ENCODE results near the gene PMAIP1.

Gene PMAIP1

DNA sequence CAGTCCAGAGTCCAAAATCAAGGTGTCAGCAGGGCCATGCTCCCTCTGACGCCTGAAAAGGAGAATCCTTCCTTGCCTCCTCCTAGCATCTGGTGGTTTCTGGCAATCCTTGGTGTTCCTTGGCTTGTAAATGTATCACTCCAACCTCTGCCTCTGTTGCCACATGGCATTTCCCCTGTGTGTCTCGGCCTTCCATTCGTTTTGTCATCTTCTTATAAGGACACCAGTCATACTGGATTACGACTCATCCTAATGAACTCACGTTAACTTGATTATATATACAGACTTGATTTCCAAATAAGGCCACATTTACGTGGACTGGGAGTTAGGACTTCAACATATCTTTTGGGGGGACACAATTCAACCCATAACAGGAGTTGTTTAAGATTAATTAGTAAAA lies 15.8 kb downstream of the PMAIP1 start:
- DNase-seq = no peak

DNA sequence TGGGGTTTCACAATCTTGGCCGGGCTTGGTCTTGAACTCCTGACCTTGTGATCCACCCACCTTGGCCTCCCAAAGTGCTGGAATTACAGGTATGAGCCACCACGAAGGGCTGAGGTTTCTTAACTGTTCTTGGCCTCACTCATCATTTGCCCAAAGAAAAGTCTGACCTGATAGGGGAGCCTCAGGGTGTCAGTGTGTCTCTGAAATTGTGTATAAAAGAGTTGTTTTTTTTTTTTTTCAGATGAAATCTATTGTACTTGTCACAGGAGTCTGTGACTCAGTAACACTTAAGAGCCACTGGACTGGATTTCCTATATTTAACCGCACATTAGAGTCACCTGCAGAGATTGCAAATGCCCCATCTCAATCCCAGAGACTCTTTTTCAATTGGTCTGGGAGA lies 16.9 kb downstream of the PMAIP1 start:
- no peak for DNase-seq

DNA sequence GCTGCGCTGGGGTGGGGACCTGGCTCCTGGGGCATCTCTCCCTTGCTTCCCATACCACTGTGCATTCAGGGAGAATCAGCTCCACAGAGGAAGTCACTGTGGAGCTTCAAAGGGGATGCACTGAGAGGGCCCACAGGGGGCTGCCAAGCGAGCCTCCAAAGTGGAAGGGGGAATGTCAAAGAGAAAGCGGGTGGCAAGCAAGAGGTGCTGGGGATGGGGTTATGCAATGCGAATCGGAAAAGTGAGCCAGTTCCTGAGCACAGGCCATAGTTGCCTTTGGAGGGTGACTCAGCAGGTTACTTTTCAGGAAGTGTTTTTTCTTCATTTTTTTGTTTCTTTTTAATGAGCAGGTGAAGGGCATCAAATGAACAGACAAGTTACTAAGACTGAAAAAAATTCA lies 17.6 kb downstream of the PMAIP1 start:
- no peak for DNase-seq

DNA sequence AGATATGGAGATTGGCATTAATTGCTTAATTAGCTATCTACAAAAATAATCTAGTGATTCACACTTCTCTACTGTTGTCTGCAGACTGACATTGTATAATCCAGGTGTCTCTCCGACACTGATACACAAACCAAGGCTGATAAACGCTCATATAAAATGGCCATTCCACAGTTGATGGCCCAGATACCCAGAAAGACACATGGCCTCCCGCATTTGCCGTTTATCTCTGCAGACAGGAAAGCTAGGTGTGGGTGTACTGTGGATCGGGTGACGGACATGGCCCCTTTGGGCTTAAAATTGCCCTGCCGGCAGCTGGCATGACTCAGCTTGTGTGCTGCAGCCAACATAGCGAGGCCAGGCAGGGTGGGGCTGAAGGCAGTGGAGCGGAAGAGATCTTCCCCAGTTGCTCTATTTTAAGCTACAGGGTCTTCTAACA lies 18.5 kb downstream of the PMAIP1 start:
- no peak for DNase-seq

DNA sequence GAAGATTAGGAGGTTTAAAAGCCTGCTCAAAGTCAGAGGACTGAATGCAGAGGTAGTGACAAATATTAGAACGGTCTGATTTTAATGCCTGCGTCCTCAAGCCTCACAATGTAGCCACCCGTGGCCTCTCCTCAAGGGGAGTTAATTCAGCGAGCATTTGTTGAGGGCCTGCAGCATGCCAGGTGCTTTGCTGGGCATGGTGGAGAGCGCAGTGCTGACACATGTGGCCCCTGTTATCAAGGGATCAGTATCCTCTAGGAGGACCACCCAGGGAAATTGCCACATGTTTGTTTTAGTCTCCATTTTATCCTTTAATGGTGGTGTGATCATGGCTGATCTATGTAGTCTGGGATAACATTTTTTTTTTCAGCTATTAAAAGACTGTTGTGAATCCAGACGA lies 19.2 kb downstream of the PMAIP1 start:
- DNase-seq = no peak

DNA sequence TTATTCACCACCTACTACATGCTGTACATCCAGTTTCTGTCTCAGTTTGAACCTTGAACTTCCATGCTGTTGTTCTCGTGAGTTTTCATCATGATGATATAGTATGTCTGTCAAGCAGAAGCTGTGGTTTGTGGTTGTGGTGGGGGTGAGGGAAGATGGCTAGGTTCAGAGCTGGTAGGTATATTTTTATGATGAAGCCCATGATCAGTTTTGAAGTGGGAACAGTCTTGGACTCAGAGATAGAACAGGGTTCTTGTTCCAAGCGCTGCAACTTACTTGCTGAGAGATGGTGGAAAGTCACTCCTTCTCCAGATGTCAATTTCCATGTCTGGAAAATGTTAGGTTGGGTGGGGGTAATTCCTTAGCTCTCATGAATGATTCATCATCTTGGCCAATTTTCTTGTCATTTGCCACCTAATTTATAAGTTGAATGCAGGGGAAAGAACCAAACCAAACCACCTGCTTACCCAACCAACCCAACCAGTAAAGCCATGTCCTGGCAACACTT lies 21.6 kb downstream of the PMAIP1 start:
- DNase-seq = peak; percentile 8

DNA sequence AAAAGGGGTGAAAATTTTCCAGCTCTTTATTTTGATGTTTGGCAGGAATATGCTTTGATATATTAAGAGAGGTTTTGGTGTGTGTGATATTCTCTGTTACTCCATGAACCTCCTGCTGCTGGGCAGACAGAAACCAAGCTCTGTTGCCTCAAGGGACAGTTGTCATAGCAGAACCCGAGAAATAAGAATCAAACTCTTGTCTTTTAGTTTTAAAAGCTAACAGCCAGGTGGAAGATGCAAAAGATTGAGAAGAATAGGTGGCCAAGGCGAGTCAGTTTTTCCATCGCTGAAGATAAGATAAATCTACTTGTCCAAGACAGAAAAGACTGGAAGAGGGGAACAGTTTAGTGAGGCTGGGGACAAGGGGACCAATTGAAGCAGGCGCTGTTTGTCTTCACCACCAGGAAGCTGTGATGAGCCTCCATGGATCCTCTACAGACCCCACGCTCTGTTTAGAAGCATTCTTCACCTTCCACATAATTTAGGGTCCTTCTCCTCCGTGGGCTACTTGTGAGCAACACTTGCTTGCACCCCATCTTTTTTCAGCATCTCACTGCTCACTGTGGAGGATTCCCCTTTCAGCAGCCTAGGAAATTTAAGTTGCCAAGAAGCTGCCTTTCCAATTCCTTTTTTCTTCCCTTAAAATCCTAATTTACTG lies 23.9 kb downstream of the PMAIP1 start:
- no peak for DNase-seq

DNA sequence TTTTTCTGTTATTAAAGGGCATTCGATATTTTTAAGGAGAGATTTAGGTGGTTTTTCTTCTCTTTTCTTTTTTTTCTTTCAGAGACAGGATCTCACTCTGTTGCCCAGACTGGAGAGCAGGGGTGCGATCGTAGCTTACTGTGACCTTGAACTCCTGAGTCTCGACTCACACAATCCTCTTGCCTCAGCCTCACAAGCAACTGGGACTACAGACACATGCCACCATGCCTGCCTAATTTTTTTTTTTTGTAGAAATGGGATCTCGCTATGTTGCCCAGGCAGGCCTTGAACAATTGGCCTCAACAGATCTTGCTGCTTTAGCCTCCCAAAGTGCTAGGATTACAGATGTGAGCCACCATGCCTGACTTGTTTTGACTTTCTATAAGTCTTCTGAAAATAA lies 26.3 kb downstream of the PMAIP1 start:
- no peak for DNase-seq

DNA sequence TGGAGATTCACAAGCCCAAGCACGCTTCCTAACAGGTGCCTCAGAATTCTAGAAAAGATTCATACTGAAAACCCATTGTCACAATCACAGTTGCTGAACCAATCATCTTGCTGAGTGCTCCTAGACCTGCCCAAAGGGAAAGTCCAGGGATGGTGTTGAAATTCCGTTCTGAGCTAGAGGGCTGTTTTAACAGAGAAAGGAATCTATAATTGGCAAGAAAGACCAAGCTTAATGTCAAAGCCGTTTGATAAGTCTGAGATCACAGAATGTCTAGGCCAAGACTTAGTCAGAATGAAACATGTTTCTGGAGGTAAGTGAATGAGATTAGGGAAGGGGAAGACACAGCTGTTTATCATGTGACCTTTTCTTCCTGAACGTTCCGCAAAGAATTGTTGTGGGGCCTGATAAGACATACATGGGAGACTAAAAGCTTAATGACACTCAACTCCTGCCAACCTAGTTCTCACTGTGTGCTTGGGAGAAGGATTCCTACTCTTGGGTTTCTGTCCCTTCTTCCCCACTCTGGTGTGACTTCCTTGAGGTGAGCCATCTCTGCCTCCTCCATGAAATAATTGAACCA lies 27.5 kb downstream of the PMAIP1 start:
- no peak for DNase-seq

DNA sequence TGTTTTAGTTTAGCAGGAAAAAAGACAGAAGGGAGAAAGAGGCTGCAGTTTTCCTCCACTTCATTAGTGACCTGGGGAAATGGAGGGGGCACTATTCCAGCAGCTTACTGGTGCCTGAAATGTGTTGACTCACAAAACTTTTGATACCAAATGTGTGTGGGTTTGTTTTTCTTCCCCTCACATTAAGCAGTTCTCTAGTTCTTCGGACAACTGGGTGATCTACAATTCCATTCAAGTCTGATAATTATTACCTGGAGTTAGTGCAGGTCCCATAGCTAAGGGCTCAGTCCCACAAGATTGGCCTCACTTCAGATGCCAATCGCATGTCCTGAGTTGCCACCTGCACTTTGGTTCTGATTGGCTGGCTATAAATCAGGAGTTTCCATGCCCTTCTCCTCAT lies 28.4 kb downstream of the PMAIP1 start:
- no peak for DNase-seq

DNA sequence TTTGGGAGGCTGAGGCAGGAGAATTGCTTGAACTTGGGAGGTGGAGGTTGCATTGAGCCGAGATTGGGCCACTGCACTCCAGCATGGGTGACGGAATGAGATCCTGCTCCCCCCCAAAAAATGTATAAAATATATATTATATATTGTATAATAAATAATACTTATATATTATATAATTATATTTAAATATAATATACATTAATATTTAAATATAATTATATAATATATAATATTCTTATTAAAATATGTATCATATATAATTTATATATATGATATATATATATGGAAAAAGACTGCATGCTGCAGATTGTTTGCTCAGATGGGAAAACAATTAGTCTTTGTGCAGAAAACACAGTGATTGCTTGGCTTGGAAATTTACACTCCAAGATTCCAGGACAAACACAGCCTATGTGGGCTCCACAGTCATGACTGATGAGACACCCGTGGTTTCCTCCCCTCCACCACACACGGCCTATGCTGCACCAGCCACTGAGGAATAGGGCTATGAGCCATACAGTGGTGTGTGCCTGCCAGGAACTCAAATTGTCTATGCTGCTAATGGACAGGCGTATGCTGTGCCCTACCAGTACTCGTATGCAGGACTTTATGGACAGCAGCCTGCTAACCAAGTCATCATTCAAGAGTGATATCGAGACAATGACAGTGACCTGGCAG lies 30.0 kb downstream of the PMAIP1 start:
- DNase-seq = no peak

DNA sequence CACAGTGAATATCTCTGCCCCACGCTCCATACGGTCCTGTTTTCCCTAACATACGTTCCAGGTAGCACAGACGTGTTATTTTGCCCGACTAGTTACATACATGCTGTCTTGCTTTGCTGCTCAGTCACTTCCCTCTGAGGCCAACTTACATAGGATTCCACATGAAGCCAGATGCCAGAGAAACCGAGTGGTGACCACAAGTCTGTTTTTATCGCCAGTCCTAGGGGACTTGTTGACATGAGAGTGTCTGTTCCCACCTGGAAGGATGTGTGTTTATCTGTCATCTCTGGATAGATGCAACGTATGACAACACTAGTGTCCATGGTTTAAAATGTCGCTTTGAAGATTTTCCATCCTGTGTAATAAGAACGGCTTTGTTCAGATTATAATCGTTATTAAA lies 32.6 kb downstream of the PMAIP1 start:
- no peak for DNase-seq

DNA sequence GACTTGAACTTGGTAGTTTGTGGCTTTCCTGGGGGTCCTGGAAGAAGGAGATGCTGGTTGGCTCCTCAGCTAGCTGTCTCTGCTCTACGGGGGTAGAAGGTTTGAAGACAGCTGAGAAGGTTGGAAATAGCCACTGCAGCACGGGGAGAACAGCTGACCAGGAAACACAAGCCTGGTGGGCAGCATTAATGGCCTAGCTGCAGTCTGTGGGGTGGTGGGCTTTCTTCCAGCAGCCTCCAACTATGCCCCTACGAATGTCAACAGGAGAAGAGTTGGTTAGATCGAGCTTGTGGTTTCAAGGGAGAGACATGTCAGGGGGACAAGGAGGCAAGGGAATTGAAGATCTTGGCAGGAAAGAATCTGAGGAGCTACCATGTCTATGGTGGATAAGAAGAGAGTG lies 38.9 kb downstream of the PMAIP1 start:
- DNase-seq = no peak

DNA sequence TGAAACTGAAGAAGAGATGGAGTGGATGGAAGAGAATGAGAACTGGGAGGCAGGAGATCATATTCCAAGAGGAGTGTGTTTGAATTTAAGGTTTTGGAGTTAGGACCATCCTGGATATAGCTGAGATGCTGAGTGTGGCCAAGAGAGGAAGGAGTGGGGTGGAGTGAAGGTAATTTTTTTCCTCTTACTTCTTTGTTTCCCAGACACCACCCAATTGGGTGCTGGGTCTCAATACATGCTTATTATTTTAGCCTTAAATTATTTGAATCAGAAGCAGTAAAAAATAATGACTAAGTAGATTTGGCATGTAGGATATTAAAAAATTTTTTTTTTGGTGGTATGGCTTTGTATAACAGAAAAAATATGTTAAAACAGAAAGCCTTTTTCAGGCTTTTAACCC lies 39.3 kb downstream of the PMAIP1 start:
- no peak for DNase-seq

DNA sequence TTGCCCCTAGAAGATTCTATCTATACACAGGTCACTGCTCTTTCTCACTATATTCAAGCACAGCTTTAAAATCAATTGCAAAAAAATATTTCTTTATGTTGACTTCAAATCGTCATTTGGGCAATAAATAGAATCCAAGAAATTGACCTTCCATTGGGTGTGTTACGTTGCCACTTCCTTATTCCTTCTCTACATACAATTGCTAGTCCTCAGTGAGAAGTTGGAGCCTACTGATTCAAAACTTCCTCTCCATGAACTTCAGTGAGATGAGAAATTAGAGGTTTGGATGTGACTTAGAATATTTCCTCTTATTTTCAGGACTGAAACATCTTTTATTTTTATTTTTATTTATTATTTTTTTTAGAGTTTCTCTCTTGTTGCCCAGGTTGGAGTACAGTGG lies 40.3 kb downstream of the PMAIP1 start:
- DNase-seq = no peak

DNA sequence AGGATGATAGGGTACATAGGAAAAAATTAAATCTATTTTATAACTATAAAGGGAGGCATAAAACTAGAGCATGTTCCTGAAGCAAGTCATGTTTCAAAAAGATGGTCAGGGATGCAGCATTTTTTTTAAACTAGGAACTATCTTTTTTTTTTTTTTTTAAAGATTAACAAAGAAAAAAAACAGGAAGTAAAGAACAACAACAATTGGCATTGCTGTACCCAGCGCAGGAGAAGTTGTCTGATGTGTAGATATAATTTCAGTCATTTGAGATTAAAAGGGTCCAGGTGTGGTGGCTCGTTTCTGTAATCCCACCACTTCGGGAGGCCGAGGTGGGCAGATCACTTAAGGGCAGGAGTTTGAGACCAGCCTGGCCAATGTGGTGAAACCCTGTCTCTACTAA lies 41.5 kb downstream of the PMAIP1 start:
- no peak for DNase-seq

DNA sequence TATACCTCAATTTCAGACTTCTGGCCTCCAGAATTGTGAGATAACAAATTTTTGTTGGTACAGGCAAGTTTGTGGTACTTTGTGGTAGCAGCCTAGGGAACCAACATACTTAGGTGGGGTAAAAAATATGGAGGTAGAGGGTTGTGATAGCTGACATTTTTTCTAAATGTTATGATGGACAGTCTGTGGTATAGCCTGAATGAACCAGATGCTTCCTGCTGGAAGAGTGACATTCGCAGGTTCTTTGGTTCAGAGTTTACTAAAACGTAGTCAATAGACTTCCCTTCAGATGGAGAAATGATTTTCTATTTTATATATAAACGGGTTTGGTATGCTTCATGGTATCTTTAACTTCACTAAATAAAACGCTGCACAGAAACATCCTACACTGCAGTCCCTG lies 42.8 kb downstream of the PMAIP1 start:
- DNase-seq = no peak

DNA sequence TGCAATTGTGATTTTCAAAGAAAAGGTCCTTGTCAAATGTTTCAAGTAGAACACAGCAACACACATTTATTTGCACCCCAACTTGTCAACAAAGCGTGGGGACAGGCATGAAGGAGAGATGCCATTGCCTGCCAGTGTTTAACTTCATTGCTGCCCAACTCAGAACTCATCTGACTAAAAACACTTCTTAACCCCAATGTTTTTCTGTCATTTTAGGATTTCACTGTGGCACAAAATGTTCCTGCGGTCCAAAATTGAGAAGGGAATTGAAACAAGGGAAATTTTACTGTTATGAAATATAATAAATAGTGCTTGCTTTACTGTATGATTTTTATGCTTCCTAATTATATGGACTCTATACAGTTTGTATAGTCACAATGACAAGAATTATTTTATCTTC lies 45.7 kb downstream of the PMAIP1 start:
- DNase-seq = no peak

DNA sequence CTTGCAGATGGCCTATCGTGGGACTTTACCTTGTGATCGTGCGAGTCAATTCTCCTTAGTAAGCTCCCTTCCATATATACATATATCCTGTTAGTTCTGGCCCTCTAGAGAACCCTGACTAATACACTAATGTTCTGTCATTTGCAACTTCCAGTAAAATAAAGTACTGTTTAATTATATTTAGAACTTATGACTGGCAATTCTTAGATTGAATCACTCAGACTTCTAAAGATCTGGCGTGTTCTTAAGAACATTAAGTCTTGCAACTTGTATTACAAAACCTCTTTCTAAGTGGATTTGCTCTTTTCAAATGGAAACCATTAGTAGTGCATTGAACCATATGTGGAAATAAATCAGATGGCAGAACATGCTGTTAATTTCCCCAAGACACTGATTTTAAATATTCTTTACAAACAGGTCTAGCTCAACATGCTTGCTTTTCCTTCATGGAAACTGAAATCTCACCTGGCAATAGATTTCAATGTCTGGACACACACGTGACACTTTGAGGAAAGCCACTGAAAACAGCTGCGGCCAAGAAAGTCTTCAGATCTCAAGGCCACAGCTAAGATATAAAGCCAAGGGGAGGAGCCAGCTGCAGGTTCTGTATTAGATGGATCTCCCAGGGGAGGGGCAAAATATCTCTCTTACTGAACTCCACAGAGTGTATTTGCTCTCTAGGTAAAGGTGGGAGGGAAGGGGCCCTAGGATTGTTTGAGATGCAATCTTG lies 50.6 kb downstream of the PMAIP1 start:
- DNase-seq = no peak

DNA sequence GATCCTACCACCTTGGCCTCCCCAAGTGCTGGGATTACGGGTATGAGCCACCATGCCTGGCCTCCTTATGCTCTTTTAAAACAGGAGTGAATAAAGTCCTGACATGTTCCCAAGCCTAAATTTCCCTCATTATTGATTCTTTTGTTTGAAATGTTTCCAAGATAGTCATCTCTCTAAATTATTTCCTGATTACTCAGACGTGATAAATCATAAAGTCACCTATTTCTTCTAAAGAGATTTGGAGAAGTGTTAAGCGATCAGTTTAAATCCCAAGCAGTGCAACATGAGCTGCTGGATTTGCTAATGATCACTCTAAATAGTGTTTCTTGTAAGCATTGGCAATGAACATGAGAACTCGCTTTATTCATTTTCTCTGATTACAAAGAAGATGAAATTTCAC lies 51.8 kb downstream of the PMAIP1 start:
- DNase-seq = no peak

DNA sequence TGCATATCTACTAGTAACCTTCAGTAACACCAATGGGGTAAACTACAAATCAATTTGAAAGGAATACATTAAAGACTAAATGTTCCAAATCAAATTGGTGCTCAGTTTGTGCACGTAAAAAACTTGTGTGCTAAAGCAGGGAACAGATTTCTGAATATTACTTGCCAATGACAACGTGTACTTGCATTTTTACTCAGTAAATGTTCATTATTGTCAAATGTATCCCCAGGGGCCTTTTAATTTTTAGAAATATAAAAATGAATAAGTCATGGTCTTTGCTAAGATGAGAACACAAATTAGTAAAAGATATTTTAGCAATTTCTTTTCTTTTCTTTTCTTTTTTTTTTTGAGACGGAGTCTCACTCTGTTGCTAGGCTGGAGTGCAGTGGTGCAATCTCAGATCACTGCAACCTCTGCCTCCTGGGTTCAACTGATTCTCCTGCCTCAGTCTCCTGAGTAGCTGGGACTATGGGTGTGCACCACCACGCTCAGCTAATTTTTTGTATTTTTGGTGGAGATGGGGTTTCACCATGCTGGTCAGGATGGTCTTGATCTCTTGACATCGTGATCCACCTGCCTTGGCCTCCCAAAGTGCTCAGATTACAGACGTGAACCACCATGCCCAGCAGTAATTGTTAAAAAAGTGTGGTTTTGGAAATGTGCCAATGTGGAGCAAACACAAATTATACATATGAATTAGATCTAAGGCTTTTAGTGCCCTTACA lies 52.6 kb downstream of the PMAIP1 start:
- no peak for DNase-seq
